HG03196 (cell line): ENCODE measurements around the gene CSN2.
"Not testable (repeated sequence)": the region's sequence is repeated elsewhere in the genome, so short reads cannot be mapped to it uniquely, and the experiment has no call there.

ENCODE experiments used
- ATAC-seq: cut with Tn5 transposase; IDR thresholded peaks from one replicate; pipeline ENCODE4 v1.9.1; 2021; ENCODE audit not compliant: unreplicated experiment

CSN2 gene, protein sequence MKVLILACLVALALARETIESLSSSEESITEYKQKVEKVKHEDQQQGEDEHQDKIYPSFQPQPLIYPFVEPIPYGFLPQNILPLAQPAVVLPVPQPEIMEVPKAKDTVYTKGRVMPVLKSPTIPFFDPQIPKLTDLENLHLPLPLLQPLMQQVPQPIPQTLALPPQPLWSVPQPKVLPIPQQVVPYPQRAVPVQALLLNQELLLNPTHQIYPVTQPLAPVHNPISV

DNA sequence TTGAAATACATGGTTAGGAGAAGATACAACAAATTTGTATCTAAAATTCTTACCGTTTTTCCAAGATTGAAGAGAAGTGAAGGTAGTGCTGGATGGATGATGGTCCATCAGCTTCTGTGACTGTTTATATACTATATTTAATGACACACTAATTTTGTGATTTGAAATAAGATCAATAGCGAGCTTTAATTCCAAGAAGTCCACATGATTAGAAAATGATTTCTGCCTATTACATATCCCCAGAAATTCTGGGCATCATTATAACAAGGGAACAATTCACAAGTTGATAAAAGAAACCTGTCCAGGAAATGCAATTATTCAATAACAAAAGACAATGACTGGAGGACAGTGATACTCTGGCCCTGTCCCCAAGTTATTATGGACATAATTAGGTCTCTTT lies at the start of gene CSN2:
Gene CSN2, minus strand, starts transcription at position 101 of the 400 bp plus-strand sequence. CDS start 4,733 bp downstream, outside the sequence.
- ATAC-seq = no peak

DNA sequence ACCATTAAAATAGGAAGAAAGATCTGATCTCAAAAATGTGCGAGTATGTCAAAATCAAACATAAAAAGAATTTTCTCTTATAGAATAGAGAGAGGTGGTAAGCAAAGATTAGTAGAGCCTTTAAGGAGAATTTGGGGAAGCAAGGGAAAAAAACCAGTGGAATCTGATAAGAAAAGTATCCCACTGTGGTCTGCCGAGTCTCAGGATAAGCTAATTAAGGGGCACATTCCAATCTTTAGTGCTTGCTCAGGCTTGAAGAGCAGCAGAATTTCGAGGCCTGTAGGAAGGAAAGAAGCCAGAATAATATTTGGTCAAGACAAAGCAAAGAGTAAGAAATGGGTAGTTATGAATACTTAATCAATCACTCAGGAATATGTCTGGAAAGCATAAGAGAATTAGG lies 43.2 kb upstream of the CSN2 start:
- no peak for ATAC-seq

DNA sequence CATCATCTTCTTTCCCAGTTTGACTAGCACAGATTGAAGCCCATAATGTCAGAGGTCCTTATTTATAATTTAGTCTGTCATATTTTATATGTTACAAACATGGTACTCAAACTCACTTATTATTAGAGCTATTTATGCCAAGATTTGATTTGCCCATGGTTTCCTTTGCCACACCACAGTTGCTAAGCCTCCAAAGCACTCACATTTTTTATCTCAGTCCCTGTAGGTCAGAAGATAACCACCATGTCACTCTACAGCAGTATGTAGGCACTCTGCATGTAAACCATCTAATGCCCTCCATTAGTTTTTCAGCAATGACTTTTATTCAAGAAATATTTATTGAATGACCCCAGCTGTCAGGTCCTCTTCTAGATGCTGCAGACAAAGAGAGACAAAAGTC lies 37.0 kb upstream of the CSN2 start:
- ATAC-seq = no peak

DNA sequence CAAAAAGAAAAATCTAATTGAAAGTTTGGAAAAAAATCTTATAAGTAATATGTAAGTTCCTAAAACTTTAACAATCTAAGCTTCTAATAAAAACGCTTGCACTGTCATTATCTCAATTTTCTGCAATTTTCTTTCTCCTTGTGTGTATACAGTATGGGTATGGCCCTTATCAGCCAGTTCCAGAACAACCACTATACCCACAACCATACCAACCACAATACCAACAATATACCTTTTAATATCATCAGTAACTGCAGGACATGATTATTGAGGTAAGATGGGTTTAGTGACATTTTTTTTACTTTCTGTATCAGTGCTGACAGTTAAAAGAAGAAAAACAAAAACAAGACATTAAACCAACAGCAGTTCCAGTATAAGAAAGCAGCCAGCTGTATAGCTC lies 35.2 kb upstream of the CSN2 start:
- no peak for ATAC-seq

DNA sequence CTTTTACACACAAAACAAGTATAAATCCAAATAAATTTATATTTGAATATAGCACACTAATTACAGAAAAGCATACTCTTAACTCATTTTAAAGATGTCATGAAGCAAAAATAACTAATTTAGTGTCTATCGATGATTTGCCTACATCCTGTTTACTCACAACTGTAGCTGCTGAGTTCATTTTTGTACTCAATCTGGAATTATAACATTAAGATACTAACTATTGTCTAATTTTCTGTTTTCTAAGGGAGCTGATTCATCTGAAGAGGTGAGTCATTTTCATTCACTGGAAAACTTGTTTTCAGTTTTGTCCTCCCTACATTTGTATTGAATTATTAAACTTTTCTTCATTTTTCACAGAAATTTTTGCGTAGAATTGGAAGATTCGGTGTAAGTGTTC lies 33.9 kb upstream of the CSN2 start:
- no peak for ATAC-seq

DNA sequence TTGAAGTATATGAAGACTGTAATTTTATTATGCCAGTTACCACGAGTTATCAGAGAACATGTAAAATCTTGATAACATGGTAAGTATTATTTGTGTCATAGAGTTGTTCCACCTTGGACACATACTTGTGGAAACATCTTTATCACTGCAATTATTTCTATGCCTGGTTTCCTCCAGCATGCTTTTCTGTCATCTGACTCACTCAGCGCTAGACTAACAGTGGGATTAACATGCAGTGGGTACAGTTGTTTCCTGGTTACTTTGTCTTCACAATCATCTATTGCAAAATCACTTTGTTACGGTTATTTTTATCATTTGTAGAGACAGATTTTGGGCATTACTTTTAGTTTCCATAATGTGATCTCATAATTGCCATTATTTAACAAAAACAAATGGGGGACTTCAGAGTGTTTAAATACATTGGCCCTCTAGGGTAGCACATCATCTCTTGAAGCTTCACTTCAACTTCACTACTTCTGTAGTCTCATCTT lies 30.0 kb upstream of the CSN2 start, which contains the start of gene STATH:
Gene STATH, plus strand, starts transcription at position 441 of the 491 bp plus-strand sequence. CDS start 2,472 bp downstream, outside the sequence.
- ATAC-seq = no peak

DNA sequence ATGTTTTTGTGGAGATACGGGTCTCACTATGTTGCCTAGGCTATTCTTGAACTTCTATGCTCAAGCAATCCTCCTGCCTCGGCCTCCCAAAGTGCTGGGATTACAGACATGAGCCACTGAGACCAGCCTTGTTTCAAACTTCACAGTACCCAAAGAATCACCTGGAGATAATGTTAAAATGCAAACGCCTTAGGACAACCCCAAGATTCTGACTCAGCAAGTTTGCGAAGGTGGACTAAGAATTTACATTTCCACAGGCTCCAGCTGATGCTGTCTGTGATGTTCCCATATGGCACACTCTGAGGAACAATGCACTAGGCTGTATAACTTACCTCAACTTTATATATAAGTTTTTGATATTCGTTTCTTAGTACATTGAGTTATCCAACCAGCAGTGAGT lies 29.3 kb upstream of the CSN2 start:
- ATAC-seq = no peak

DNA sequence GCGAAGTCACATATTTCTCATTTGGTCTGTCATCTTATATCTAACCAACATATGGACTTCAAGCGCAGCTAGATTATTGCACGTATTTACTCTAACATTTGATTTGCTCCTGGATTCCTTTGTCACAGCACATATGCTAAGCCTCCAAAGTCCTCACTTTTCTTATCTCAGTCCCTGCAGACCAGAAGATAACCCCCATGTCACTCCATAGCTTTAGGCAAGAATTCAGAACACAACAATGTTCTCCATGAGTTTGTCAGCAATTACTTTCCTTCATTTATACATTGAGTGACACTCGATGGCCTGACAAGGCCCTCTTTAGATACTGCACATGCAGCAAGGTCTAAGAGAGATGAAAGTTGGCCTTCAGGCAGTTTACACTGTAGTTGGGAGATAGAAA lies 25.5 kb upstream of the CSN2 start:
- no peak for ATAC-seq

DNA sequence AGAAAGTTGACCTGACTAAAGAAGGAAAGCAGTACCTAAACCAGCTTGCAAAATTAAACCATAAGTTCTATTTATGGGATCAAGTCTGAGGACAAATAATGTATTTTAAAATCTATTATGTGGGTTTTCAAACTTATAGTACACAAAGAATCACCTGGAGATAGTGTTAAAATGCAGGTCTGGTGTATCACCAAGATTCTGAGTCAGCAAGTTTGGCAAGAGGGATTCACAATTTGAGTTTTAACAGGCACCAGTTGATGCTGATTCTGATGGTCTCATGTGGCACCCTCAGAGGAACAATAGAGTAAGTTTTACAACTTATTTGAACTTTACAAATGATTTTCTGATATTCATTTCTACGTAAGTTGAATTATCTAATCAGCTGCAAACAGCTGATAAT lies 21.1 kb upstream of the CSN2 start:
- ATAC-seq = no peak

DNA sequence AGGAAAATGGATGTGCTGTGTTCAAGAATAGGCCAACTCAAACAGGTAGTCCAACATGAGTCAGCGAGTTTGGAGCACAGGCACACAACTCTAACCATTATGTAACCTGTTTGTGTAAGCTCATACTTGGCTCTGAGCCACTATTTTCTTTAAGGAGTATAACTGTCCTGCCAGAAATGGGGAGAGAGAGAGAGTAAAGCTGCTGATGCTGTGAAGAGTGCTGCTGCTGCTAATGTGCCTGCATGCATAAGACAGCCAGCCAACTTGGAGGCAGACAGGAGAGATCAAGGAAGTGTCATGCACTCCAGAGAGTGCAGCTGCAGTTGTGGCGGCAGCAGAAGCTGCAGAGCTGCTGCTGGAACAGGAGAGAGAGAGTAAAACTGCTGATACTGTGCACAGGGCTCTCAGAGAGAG lies 18.5 kb upstream of the CSN2 start:
- no peak for ATAC-seq

DNA sequence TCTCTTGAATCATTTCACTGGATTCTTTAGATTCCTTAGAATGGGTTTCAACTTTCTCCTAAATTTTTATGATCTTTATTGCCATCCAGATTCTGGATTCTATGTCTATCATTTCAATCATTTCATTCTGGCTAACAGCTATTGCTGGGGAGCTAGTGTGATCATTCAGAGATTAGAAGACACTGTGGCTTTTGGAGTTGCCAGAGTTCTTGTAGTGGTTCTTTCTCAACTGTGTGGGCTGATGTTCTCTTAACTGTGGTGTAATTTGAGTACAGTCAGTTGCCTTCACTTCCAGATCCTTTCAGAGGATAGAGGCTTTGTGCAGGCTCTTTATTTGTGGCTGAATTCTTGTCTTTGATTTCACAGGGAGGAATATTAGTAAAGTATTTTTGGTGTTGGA lies 12.1 kb upstream of the CSN2 start:
- ATAC-seq = no peak

DNA sequence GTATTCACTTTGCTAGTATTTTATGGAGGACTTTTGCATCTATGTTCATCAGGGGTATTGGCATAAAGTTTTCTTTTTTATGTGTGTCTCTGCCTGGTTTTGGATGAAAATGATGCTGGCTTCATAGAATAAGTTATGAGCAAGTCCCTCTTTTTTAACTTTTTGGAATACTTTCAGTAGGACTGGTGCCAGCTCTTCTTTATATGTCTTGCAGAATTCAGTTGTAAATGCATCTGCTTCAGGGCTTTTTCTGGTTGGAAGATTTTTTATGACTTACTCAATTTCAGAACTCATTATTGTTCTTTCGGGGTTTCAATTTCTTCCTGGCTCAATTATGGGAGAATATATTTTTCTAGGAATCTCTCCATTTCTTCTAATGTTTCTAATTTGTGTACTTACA lies 9.1 kb upstream of the CSN2 start:
- ATAC-seq = no peak

DNA sequence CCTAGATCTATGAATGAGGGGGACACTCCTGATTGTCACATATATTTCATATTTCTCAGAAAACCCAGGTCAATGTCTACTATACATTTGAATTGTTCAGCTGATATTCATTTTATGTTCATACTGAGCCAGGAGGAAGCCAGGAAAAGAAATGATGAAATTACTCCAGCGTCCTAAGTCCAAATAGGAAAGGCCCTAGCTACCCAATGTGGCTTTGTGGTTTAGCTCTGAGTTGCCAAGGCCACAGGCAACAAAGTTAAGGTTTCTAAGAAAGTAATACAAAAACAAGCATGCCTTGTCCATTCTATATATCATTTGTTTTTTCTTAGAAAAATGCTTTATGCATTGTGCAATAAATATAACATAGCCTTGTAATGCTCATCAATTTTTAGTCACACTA lies 4.5 kb upstream of the CSN2 start:
- no peak for ATAC-seq

DNA sequence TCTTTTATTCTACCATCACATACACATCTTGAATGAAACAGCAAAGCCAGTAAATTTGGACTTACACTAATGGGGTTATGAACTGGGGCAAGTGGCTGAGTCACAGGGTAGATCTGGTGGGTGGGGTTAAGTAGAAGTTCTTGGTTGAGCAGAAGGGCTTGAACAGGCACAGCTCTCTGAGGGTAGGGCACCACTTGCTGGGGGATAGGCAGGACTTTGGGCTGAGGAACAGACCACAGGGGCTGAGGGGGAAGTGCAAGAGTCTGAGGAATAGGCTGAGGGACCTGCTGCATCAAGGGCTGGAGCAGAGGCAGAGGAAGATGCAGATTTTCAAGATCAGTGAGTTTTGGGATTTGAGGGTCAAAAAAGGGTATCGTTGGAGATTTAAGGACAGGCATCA lies 8.3 kb downstream of the CSN2 start:
- no peak for ATAC-seq

DNA sequence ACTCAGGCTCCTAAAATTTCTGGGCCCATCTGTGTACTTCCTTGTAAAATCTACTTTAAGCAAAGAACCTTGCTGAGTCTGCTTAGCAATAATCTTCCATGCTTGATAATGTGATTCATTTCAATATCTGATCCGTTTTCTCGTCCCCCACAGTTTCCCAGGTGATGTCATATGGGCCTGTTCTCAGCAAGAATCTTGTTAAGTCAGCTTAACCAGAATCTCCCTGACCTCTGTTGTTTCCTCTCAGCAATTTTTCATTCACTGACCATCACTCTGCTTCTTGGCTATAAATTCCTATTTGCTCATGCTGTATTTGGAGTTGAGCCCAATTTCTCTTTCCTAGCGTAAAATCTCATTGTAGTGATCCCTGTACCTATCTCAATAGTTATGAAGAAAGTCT lies 13.9 kb downstream of the CSN2 start:
- ATAC-seq = no peak

DNA sequence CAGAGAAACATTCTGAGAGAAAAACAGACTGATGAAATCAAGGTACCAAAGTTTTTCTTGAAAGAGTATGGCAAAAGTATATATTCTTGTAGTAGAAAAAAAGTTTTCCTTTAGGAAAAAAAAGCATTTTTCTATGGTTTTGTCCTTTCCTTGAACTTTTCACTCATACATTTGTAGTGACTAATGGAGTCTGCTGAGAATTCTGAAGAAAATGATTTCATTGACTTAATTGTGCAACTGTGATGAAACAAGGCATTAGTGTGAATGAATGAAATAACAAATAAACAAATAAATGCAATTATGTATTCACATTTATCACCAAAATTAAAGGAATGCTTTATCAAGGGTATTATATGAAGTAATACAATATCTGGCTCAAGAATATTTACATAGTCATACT lies 29.0 kb downstream of the CSN2 start:
- ATAC-seq = no peak

DNA sequence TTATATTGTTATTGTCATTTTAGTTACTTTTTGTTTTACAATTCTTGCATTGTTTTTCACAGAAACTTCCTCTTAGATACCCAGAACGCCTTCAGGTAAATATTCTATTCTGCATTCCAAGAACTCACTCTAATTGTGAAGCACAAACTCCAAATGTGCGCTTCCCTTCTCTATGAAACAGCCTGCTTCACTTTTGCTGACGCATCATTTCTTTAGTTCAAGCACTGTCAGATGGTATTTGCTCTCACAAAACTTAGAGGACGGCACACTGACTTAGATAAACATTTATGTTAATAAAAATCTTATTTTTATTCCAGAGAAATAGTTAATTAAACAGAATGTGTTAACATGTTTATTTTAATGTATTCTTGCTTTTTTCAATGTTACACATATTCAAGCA lies 31.4 kb downstream of the CSN2 start:
- no peak for ATAC-seq

DNA sequence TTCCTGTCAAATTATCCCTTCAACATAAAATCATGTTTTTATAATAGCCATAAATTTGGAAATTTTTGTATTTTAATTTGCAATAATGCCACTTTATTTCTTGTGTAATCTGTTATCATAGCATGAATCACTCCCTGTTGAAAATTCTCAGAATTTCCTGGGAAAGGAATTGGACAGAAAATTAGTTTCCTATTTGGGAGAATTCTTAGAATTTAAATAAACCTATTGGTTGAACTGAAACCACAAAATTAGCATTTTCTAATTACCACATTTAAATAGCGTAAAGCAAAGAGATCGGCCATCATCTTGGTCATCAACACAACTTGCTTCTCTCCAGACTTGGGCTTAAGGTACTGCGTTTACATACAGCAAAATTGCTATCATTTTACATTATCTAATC lies 34.8 kb downstream of the CSN2 start, which contains the start of gene CSN1S1:
Gene CSN1S1, plus strand, starts transcription at position 301 of the 400 bp plus-strand sequence. CDS start 1,488 bp downstream, outside the sequence.
- no peak for ATAC-seq

DNA sequence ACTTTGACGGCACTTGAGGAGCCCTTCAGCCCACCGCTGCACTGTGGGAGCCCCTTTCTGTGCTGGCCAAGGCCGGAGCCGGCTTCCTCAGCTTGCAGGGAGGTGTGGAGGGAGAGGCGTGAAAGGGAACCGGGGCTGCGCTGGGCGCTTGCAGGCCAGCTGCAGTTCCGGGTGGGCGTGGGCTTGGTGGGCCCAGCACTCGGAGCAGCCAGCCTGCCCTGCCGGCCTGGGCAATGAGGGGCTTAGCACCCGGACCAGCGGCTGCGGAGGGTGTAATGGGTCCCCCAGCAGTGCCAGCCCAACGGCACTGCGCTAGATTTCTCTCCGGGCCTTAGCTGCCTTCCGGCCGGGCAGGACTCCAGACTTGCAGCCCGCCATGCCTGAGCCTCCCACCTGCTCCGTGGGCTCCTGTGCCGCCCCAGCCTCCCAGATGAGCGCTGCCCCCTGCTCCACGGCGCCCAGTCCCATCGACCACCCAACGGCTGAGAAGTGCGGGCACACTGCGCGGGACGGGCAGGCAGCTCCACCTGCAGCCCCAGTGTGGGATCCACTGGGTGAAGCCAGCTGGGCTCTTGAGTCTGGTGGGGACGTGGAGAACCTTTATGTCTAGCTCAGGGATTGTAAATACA lies 41.6 kb downstream of the CSN2 start:
- ATAC-seq = not testable (repeated sequence)

DNA sequence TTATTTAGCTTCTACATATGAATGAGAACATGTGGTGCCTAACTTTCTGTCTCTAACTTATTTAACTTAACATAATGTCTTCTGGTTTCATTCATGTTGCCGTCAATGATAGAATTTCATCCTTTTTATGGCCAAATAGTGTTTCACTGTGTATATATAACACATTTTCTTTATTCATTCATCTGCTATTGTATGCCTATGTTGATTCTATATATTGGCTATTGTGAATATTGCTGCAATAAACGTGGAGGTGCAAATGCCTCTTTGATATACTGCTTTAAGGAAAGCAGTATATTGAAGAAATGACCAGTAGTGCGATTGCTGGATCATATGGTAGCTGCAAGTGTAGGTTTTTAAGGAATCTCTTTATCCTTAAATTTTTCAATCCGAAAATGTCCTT lies 44.7 kb downstream of the CSN2 start:
- ATAC-seq = no peak

DNA sequence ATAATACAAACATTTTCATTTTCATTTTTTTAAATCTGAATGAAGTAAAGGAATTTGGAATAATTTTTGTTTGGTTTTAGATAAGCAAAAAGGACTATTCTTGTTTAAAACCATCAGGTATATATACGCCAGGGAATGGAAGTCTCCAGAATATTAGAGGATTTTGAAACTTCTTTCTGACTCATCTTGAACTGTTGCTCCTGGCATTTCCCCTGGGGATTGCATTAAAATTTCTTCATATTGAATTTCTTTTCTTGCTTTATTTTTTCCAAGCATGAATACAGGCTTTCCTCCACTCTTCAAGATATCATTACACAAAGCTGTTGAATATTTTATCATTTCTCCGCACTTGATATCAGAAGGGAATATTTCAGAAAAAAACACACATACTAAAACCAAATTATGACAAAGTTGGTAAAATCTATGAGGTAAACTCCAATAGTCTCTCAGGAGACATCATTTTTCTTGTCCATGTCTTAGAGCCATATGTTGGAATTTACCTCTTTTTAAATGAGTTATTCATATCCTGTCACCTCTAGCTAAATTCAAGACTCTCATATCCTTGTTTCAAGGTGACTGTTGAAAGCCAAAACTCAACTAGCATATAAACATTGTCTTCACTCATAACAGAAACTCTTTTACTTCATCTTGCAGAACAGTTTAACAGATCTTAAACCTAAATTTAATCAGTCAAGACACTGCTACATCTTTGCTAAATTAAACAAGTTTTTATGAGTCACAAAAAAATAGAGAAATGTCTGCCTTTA lies 55.3 kb downstream of the CSN2 start:
- ATAC-seq = peak; percentile 65

DNA sequence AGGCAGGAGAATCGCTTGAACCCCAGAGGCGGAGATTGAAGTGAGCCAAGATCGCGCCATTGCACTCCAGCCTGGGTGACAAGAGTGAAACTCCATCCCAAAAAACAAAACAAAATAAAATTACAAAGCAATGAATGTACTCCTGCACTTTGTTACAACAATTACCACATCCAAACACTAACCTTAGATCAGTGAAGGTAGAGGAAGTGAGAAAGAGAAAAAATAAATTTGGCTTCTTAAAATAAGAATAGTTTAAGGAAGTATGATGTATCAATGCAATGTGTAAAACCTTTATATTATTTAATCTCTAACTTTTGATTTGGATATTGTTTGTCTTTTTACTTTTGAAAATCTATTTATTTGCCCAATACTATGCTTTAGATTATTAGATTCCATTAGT lies 56.3 kb downstream of the CSN2 start:
- no peak for ATAC-seq
